HG02642 (cell line): ENCODE results near the gene PRKAR2B.
"Not testable (repeated sequence)": the region's sequence is repeated elsewhere in the genome, so short reads cannot be mapped to it uniquely, and the experiment has no call there.

ENCODE experiments used
- ATAC-seq: cut with Tn5 transposase; IDR thresholded peaks from one replicate; pipeline ENCODE4 v1.9.1; 2021; ENCODE audit warnings: mild to moderate bottlenecking; ENCODE audit not compliant: unreplicated experiment, poor library complexity

PRKAR2B gene

DNA sequence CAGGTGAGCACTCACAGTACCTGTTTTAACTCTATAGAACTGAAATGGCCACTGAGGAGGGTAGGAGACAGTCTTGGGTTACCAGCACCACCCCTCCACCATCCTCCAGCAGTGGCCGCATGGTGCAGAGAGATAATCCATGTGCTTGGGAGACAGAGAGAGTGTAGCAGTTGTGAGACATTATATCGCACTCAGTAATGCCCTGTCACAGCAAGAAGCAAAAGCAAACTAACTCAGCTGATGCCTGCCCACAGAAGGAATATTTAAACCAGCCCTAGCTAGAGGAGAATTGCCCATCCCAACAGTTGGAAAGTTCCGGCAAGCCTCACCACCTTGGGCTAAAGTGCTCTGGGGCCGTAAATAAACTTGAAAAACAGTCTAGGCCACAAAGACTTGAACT is 65.5 kb downstream of the PRKAR2B start:
- ATAC-seq = no peak

GRCh38 chr7:107111196-107111595 is 66.7 kb downstream of the PRKAR2B start:
- ATAC-seq = no peak

DNA sequence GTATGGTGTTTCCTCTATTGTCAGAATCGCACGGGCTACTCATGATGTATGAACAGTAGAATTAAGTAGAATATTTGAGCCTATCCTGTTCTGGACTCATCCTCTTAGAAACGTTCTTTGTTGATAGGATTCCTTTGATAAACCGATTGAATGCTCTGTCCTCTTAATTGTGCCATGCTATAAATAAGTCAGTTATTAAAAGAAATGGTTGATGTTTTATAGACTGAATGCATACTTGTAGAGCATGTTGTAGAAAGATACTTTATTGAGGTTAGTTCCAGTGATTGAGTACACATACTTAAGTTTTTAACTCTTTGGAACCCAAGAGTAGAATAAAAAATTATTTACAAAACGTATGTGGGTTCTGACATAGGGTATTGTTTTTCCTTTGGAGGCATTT is 69.4 kb downstream of the PRKAR2B start:
- no peak for ATAC-seq

DNA sequence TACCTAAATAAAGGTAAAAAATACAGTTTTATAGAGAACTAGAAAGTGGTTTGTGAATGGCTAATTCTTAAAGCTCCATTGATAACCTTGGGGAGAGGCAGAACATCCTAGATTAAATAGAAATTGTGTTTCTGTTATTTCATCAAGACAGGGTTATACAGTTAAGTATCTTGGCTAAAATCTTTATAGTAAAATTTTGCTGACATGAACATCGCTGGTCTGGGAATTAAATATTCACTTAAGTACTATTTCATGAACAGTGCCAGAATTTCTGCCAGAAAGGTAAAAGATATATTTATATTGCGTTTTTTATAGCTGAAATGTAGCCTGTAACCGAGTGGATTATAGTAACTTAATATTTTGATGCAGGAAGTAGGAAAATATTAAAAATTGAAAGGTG is 70.6 kb downstream of the PRKAR2B start:
- ATAC-seq = no peak

DNA sequence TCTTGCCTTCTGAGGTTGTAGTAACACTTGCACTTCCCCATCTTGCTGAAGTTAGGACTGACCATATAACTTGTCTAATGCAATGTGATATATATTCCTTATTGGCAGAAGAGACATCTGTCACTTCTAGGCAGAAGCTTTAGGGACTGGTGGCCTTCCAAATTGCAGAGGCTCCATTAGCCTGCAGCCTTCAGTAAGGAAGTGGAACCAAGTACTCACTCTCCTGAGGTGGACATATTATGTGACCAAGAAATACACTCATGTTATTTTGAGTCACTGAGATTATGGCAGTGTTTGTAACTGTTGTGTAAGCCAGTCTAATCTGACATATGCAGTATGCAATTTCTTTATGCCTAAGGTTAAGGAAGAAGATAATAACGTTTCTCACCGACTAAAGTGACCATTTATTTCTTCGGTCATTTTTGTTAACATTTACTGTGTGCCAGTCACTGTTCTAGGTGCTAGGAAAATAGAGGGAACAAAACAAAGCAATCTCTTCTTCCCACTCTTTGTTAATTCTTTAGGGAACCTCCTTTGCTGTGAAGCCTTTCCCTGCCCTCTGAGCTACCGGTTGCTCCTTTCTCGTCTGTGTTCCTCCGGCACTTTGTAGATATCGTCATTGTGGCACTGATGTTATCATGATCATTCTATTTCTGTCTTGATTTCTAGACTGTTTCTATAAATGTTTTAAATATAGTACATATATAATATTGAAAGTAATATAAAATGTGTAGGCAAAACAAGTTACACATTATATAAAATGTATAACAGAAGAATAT is 71.4 kb downstream of the PRKAR2B start:
- no peak for ATAC-seq

GRCh38 chr7:107118109-107118900 is 73.8 kb downstream of the PRKAR2B start:
- no peak for ATAC-seq

- ATAC-seq = no peak
Observed at GRCh38 chr7:107119376-107120105, 75.0 kb downstream of the PRKAR2B start.

DNA sequence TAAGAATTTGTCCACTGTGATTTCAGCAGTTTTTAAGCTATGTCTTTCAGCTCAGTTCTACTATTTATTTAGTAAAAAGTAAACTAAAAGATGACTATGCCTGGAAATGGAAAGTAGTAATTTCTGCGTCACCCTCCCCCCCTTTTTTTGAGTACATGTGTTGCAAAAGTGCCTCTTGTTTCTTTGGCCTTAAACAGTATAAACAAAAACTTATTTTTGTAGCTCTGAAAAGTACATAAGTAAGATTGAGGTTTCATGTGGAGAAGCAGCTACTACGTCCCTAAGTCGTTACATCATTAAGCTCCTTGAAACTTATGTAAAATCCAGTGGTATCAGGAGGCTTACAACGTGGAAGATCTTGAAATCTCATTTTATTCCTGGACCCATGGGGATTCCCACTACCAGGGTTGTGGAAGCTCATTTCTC is 78.0 kb downstream of the PRKAR2B start:
- no peak for ATAC-seq

- no peak for ATAC-seq
Observed at GRCh38 chr7:107123392-107123791, 78.9 kb downstream of the PRKAR2B start.

GRCh38 chr7:107125475-107125874 is 81.0 kb downstream of the PRKAR2B start:
- ATAC-seq = no peak

GRCh38 chr7:107128217-107128616 is 83.7 kb downstream of the PRKAR2B start:
- no peak for ATAC-seq

DNA sequence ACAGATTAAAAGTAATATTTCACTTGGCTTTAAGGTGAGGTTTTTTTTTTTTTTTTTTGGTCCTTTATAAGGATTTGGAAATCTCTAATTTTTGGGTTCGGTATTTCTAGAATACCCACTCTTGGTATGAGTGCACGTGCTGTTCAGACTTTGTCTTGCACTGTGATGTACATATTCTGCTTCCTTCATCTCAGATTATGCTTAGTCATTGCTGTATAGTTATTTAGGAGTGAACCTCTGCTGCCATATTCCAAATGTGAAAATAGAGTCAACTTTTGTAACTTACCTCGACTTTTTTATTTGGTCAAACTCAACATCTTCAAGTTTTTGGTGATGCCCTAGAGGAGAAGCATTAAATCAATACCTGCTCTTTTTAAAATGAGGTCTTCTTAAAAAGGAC is 84.2 kb downstream of the PRKAR2B start:
- no peak for ATAC-seq

DNA sequence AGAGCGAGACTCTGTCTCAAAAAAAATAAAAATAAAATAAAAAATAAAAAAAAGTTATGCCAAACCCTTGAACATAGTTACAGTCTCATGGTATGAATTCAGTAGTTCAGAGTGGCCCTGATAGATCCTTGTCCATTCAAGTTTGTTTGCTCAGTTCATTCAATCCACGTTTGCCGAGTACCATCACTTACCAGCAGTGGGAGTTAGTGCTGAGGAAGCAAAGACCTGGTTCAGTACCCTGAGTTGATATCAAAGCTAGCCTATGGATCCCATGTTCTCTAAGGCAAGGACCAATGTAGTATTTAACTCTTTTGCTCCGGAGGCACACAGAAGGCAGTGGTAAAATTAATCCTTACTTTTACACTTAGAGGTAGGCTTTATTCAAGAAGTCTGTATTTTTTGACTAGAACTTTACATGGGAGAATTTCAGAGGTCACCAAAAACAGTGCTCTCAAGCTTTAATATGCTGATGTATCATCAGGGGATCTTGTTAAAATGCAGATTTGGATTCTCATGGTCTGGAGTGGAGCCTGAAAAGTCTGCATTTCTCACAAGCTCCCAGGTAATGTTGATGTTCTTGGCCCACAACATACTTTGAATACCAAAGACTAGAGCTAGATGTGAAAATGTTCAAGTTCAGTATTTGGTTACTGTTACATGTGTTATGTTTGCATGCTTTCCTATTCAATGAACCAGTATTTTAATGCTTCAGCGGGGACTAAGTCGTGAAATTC is 86.1 kb downstream of the PRKAR2B start:
- no peak for ATAC-seq

DNA sequence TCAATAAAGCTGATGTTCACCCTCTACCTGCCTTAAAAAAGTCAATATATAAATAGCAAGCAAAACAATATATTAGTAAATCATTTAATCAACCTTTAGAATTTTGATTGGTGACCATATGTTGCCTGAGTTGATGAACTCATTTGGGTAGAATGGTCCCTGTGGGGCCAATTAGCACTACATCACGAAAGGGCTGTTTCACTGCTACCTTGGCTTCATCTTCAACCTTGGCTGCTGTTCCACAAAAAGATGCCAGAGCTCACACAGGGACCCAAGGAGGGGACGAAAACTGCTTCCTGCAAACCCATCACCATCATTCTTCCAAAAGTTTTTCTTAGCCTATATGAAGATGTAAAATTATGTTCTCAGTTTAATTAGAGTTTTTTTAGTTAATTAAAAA is 88.9 kb downstream of the PRKAR2B start:
- no peak for ATAC-seq

DNA sequence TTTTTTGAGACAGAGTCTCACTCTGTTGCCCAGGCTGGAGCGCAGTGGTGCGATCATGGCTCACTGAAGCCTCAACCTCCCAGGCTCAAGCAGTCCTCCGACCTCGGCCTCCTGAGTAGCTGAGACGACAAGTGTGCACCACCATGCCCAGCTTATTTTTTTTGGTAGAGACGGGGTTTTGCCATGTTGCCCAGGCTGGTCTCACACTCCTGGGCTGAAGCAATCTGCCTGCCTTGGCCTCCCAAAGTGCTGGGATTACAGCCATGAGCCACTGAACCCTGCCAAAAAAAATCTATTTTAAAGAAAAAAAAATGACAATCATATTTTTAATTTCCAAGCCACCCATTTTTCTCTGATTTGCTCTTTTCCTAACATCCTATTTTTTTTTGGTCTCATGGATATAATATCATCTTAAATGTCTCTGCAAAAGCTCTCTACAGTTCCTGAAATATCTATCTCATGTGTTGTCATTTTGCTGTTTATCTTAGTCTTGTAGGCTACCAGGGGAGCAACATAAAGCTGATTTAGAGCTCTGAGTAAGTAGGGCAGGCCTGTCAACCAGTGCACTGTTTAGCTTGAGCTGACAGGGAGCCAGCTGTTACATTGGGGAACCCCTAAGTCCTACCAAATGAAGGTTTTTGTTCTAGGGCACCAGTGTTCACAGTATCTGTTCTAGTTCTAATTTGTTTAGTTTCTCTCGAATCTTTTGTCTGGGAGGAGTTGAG is 94.4 kb downstream of the PRKAR2B start:
- no peak for ATAC-seq

GRCh38 chr7:107143875-107144274 is 99.4 kb downstream of the PRKAR2B start:
- ATAC-seq = not testable (repeated sequence)

DNA sequence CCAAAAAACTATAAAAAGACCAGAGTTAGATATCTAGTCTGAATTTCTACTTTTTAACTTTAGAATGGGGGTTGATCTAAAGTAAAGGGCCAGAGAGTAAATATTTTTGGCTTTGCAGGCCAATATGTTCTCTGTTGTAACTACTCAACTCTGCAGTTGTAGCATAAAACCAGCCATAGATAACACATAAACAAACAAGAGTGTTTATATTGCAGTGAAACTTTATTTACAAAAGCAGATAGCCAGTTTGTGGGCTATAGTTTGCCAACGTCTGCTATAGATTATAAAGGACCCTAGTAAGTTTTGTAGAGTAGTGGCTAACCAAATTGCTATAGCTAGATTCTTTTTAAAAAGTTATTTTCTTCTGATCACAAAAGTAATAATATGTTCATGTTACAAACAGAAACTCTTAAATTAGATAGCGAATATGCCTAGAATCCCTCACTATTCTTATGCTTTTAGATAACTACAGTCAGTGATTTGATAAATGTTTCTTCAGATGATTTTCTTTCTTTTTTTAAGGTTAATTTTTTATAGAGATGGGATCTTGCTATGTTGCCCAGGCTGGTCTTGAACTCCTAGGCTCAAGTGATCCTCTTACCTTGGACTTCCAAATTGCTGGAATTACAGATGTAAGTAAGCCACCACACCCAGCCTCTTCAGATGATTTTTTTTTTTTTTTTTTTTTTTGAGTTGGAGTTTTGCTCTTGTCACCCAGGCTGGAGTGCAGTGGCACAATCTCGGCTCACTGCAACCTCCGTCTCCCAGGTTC is 100.7 kb downstream of the PRKAR2B start:
- ATAC-seq = no peak

DNA sequence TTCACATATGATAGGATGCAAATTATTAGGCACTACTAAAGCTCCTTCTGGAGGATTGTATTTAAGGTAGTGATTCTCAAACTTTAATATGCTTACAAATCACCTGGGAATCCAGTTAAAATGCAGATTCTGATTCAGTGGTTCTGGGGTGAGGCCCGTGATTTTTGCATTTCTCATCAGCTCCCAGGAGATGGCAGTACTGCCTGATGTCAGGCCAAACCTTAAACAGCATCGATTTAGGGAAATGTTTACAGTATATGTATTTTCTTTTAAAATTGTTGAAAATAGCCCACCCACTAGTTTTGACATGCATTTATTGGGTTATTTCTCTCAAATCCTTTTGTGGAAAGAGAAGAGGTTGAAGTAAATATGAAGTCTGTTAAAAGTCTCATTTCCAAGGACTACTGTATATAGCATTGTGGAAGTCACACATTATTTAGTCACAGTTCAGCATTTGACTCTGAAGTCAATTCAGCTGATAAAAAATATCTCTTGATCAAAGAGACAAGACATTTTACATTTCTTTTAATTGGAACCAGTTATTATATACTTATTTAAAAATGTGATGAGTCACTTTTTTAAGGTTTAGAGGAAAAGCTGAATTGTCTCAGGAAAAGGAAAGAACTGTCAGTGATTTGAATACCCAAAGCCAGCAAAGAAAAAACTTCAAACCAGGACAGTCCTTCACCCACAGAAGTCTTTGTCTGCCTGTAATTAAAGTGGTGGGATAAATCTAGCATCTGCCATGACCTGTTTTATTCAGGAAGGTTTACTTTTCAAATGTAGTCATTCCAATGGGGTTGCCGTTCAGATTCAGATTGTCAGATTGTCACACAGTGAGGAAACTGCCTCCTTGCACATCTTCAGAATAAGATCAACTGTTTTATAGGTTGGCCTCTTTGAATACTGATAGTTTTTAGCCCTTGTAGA is 103.2 kb downstream of the PRKAR2B start:
- ATAC-seq = no peak
